Measurements from ENCODE around the gene COPS8.

The COPS8 gene

GRCh38 chr2:237113026-237113795, 27.5 kb downstream of the COPS8 start:
- Mint-ChIP-seq H3K9me3 (peaks cover 18% of the 10 kb centered on the region), H3K27ac (no peak overlapping the region), H3K27me3 (no peaks in the 10 kb centered on the region)

GRCh38 chr2:237115870-237116269, 30.2 kb downstream of the COPS8 start:
- Mint-ChIP-seq H3K4me1 (peaks cover 7% of the 10 kb centered on the region), H3K36me3 (no peaks in the 10 kb centered on the region), H3K4me3 (no peak overlapping the region), H3K27ac (no peak overlapping the region), H3K27me3 (no peaks in the 10 kb centered on the region), H3K9me3 (no peaks in the 10 kb centered on the region)
- no peak for ATAC-seq

More at GRCh38 chr2:237113026-237113795, 27.5 kb downstream of the COPS8 start:
- ATAC-seq = no peak
- H3K36me3 Mint-ChIP-seq = peaks cover 15% of the 10 kb centered on the region
- H3K4me1 Mint-ChIP-seq = peaks cover 7% of the 10 kb centered on the region
- H3K4me3 Mint-ChIP-seq = no peak overlapping the region

- no peak for ATAC-seq
- no peaks in the 10 kb centered on the region for H3K9me3 Mint-ChIP-seq
- no peak overlapping the region for H3K27ac Mint-ChIP-seq
- peaks cover 7% of the 10 kb centered on the region for H3K4me1 Mint-ChIP-seq
- H3K36me3 Mint-ChIP-seq = no peaks in the 10 kb centered on the region
- no peak overlapping the region for H3K4me3 Mint-ChIP-seq
- no peaks in the 10 kb centered on the region for H3K27me3 Mint-ChIP-seq
Observed at GRCh38 chr2:237116431-237116830, 30.7 kb downstream of the COPS8 start.

DNA sequence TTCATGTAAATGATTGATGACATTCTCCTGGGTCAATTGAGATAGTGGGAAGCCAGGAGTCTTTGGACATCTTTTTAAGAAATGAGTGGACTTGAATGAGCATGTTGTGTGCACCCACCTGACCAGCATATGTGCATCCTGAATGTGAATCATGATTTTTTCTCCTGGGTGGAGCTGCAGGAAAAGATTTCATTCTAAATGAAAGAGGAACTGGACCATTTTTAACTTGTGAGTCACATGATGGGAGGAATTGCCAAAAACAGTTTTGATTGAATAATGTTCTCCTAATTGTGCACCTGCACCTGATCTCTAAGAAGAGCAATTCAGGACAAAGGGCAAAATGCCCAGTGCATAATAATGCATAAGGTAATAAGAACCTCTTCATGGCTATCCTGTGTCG, 32.3 kb downstream of the COPS8 start:
- Mint-ChIP-seq H3K9me3 (no peaks in the 10 kb centered on the region), H3K27me3 (no peaks in the 10 kb centered on the region), H3K27ac (no peak overlapping the region)

GRCh38 chr2:237118561-237119155, 33.0 kb downstream of the COPS8 start:
- Mint-ChIP-seq H3K36me3 (no peaks in the 10 kb centered on the region), H3K9me3 (no peaks in the 10 kb centered on the region), H3K4me3 (no peak overlapping the region), H3K27me3 (no peaks in the 10 kb centered on the region), H3K27ac (no peak overlapping the region), H3K4me1 (peaks cover 7% of the 10 kb centered on the region)
- no peak for ATAC-seq

More for the DNA sequence above, 32.3 kb downstream of the COPS8 start:
- Mint-ChIP-seq H3K4me1 (peaks cover 7% of the 10 kb centered on the region), H3K36me3 (no peaks in the 10 kb centered on the region), H3K4me3 (no peak overlapping the region)
- ATAC-seq = no peak

GRCh38 chr2:237120916-237121315, 35.2 kb downstream of the COPS8 start:
- H3K36me3 Mint-ChIP-seq = no peaks in the 10 kb centered on the region
- H3K27me3 Mint-ChIP-seq = no peaks in the 10 kb centered on the region
- no peak overlapping the region for H3K27ac Mint-ChIP-seq
- H3K4me3 Mint-ChIP-seq = no peak overlapping the region
- peaks cover 7% of the 10 kb centered on the region for H3K4me1 Mint-ChIP-seq
- no peak for ATAC-seq
- no peaks in the 10 kb centered on the region for H3K9me3 Mint-ChIP-seq

DNA sequence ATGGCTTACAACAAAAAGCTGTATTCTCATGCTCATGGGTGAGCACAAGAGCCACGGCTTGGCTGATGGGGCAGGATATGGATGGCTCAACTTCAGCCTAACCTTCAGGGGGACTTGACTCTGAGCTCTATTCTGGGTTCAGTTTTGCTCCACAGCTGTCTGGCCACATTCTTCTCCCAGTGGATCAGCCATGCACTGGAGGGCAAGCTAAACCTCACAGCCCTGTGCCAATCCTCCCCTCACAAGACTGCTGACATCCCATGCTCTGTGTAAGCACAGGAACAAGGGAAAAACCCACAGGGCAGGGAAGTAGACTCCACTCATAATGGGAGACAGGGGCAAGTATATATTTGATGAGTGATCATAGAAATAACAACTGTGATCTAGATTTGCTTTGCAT, 35.6 kb downstream of the COPS8 start:
- H3K4me1 Mint-ChIP-seq = peaks cover 7% of the 10 kb centered on the region
- H3K36me3 Mint-ChIP-seq = no peaks in the 10 kb centered on the region
- H3K4me3 Mint-ChIP-seq = no peak overlapping the region
- no peaks in the 10 kb centered on the region for H3K9me3 Mint-ChIP-seq
- ATAC-seq = no peak
- H3K27ac Mint-ChIP-seq = no peak overlapping the region
- H3K27me3 Mint-ChIP-seq = no peaks in the 10 kb centered on the region

DNA sequence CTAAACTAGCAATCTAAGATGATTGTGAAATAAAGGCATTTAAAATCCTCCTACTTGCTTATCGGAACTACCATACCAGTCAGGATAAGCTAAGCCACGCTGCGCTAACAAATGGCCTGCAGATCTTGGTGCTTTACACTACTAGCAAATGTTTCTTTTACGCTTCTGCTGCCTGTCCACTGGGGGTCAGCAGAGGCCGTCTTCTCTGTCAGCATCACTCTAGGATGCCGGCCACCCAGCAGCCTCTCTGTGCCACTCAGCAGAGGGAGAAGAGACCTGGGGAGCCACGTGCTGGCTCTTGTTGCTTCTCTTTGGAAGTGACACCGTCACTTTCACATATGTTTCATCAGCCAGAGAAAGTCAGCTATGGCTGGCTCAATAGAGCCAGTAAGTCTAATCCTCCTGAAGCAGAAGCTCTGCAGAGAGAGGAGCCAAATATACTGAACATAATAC, 36.6 kb downstream of the COPS8 start:
- H3K4me1 Mint-ChIP-seq = peaks cover 7% of the 10 kb centered on the region
- H3K4me3 Mint-ChIP-seq = no peak overlapping the region
- no peaks in the 10 kb centered on the region for H3K27me3 Mint-ChIP-seq
- H3K27ac Mint-ChIP-seq = no peak overlapping the region
- H3K36me3 Mint-ChIP-seq = no peaks in the 10 kb centered on the region
- peak; percentile 58 for ATAC-seq
- H3K9me3 Mint-ChIP-seq = no peaks in the 10 kb centered on the region

GRCh38 chr2:237124820-237125219, 39.1 kb downstream of the COPS8 start:
- ATAC-seq = no peak
- Mint-ChIP-seq H3K4me1 (no peaks in the 10 kb centered on the region), H3K27ac (no peak overlapping the region), H3K4me3 (no peak overlapping the region), H3K27me3 (no peaks in the 10 kb centered on the region), H3K36me3 (no peaks in the 10 kb centered on the region), H3K9me3 (no peaks in the 10 kb centered on the region)

DNA sequence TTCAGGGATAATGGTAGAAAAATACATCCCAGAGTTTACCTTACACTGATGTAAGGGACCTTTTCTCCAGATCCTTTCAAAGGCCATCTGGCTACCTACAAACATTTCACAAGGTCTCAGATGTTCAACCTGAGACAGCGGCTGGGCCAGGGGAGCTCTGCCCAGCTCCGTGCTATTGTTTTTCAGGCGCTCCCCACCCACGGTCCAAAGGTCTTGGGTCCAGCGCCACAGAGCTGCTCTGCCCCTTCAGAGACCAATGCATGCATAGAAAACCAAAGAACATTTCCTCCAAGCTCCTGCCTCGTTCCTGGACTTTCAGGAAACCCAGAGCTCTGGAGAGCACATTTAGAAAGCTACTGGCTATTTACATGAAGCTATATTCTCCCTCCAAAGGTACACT, 40.3 kb downstream of the COPS8 start:
- no peak for ATAC-seq
- H3K36me3 Mint-ChIP-seq = no peaks in the 10 kb centered on the region

DNA sequence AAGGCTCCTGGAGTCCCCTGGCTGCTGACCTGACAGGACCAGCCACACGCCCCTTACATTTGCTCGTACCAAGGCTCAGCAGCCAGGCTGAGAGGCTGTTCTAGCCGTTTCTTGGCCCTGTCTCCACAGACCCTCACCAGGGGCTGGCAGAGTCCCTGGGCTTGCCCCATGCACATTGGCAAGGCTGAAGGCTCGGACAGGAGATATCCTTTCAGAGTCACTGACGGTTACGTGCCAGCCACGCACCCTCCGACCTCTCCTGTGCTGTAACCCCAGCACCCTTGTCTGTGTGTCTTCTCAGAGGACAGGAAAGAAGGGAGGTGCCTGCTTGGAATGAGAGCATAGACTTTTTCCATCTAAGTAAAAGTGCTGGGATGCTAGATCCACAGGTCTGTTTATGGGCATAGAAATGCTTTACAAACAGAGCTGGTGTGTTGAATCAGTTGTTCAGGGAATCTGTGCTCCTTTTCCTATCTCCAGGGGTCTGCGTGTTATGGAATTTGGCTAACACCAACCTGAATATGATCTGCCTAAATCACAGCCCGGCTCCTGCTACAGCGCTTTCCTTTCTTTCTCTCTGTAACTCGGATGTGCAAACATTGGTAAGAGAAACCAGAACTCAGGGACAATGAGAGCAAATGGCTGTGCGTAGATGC, 41.0 kb downstream of the COPS8 start:
- Mint-ChIP-seq H3K4me3 (no peak overlapping the region), H3K36me3 (no peaks in the 10 kb centered on the region), H3K27me3 (no peaks in the 10 kb centered on the region), H3K9me3 (no peaks in the 10 kb centered on the region), H3K4me1 (no peaks in the 10 kb centered on the region), H3K27ac (no peak overlapping the region)
- no peak for ATAC-seq

More for the DNA sequence above, 40.3 kb downstream of the COPS8 start:
- Mint-ChIP-seq H3K27ac (no peak overlapping the region), H3K4me1 (no peaks in the 10 kb centered on the region), H3K4me3 (no peak overlapping the region), H3K9me3 (no peaks in the 10 kb centered on the region), H3K27me3 (no peaks in the 10 kb centered on the region)

DNA sequence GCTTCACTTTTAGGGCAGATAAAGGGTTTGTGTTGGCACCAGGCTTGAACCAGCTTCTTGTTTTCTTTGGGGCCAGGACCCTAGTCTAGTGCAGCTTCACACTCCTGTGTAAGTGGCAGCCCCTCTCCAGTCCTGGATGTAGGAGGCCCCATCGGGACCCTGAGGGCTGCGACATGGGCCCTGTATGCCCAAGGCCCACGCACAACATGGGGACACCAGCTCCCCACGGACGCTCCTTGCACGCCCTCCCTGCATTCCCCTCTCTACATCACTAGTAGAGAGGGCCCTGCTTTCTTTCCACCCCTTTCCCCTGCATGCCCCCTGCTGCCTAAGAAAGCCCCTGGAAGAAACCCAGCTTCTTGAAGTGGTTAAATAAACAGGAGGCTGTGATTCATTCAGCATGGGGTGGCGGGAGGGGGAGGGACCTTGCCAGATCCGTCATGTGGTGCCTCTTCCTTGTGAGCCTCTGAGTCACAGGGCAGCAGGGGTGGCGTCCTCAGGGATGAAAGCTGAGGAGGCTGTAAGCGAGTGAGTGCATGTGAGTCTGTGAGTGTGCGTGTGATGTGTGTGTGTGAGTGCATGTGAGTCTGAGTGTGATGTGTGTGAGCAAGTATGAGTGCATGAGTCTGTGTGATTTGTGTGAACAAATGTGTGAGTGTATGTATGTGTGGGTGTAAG, 42.5 kb downstream of the COPS8 start:
- Mint-ChIP-seq H3K36me3 (no peaks in the 10 kb centered on the region), H3K4me3 (no peak overlapping the region), H3K4me1 (no peaks in the 10 kb centered on the region), H3K27me3 (no peaks in the 10 kb centered on the region), H3K9me3 (no peaks in the 10 kb centered on the region), H3K27ac (no peak overlapping the region)
- ATAC-seq = no peak

DNA sequence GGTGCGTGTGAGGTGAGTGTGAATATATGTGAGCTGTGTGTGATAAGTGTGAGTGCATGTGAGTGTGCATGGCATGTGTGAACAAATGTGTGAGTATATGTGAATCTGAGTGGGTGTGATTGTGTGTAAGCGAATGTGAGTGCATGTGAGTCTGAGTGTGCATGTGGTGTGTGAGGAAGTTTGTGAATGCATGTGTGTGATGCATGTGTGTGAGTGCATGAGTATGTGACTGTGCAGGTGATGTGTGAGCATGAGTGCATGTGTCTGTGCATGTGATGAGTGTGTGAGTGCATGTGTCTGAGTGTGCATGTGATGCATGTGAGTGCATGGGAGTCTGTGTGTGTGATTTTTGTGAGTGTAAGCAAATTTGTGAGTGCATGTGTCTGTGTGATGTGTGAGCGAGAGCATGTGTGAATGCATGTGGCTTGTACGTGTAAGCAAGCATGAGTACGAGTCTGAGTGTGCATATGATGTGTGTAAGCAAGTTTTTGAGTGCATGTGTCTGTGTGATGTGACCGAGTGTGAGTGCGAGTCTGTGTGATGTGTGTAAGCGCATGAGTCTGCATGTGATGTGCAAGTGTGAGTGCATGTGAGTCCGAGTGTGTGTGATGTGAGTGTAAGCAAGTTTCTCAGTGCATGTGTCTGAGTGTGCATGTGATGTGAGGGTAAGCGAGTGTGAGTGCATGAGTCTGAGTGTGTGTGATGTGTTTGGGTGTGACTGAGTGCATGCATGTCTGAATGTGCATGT, 43.3 kb downstream of the COPS8 start:
- no peak overlapping the region for H3K27ac Mint-ChIP-seq
- no peaks in the 10 kb centered on the region for H3K4me1 Mint-ChIP-seq
- H3K9me3 Mint-ChIP-seq = no peaks in the 10 kb centered on the region
- no peak overlapping the region for H3K4me3 Mint-ChIP-seq
- no peak for ATAC-seq
- H3K36me3 Mint-ChIP-seq = no peaks in the 10 kb centered on the region
- no peaks in the 10 kb centered on the region for H3K27me3 Mint-ChIP-seq

DNA sequence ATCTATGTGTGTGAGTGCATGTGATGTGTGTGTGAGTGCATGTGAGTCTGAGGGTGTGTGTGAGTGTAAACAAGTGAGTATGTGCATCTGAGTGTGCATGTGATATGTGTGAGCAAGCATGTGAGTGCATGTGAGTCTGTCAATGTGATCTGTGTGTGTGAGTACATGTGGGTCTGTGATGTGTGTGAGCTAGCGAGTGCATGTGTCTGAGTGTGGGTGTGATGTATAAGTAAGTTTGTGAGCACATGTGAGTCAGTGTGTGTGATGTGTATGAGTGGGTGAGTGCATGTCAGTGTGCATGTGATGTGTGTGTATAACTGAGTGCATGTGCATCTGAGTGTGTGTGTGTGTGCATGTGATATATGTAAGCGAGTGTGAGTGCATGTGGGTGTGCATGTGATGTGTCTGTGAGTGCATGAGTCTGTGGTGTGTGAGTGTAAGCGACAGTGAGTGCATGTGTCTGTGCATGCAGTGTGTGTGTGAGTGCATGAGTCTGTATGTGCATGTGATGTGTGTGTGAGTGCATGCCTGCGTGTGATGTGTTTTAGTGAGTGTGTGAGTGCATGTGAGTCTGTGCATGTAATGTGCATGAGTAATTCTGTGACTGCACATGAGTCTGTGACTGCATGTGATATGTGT, 44.1 kb downstream of the COPS8 start:
- H3K4me3 Mint-ChIP-seq = no peak overlapping the region
- H3K4me1 Mint-ChIP-seq = no peaks in the 10 kb centered on the region
- H3K36me3 Mint-ChIP-seq = no peaks in the 10 kb centered on the region
- H3K27me3 Mint-ChIP-seq = no peaks in the 10 kb centered on the region
- H3K27ac Mint-ChIP-seq = no peak overlapping the region
- no peaks in the 10 kb centered on the region for H3K9me3 Mint-ChIP-seq
- no peak for ATAC-seq
